Fibroblast of lung (primary cell): ENCODE measurements around the gene RPN1.

ENCODE experiments used
- CTCF ChIP-seq, 2 donors: IDR thresholded peaks in 1 of 2; conservative IDR thresholded peaks in 1 of 2; 1 replicate in 1 of 2; 2 replicates in 1 of 2; pipeline ENCODE4 v1.5.1; 2011 to 2012; ENCODE audit warnings: low read length in 2 of 2, control low read depth in 1 of 2, inconsistent platforms in 1 of 2, low read depth in 1 of 2, mild to moderate bottlenecking in 1 of 2
- EZH2 ChIP-seq: IDR thresholded peaks from 2 replicates; pipeline ENCODE4 v1.5.1; 2012; ENCODE audit warnings: low read length, control low read depth, mild to moderate bottlenecking; ENCODE audit errors: missing control alignments

GRCh38 chr3:128606094-128606493, 44.5 kb downstream of the RPN1 start:
- no peak for TF ChIP-seq EZH2
- no peak for TF ChIP-seq CTCF (conservative IDR thresholded peaks at IDR 0.05 in 1 of 2, IDR thresholded peaks at IDR 0.05 in 1 of 2; ENCODE audit: low read depth in 1 of 2, low read length in 2 of 2)
